HG02870 (cell line): ENCODE results near the gene TGM3.

Experiments used
- ATAC-seq: cut with Tn5 transposase; IDR thresholded peaks from one replicate; pipeline ENCODE4 v1.9.1; 2021; ENCODE audit warnings: mild to moderate bottlenecking, moderate library complexity; ENCODE audit not compliant: unreplicated experiment

Gene TGM3

DNA sequence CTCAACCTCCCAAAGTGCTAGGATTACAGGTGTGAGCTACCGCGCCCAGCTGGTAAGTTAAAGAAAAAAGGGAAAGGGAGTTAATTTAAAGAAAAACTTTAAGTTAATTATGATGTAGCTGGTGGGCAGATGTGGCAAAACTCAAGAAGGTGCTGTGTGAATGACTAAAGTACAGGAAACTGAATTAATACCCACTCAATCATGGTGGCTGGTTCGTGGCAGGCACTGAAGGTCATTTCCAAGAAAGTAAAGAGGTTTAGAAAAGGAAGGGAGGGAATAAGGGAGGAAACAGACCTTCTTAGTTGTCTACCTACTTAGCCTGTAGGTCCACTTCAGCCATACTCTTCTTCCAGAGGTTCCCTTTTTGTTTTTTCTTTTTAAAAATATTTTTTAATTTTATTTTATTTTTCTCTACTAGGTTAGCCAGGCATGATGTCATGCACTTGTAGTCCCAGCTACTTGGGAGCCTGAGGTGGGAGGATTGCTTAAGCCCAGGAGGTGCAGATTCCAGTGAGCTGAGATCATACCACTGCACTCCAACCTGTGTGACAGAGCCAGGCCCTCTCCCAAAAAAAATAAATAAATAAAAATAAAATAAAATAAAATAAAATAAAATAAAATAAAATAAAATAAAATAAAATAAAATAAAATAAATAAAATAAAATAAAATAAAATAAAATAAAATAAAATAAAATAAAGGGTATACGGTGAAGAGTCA lies 11.9 kb upstream of the TGM3 start:
- ATAC-seq = no peak

DNA sequence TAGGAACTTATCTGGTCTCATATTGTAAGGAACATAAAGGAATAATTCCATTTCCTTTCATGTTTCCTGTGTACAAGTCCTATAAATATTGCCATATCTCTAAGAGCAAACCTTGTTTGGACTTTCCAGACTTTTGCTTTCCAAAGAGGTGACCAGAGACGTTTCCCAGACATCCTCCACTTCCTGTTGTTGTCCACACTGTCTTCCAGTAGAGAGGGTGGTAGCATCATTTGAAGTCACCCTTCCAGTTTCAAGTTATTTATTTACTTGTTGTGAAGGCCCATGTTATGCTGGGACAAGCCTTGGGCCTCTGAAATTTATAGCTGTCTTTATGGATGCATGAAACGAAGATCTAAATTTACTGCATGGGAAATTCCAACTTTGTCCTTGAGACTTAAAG lies 10.6 kb upstream of the TGM3 start:
- ATAC-seq = no peak

DNA sequence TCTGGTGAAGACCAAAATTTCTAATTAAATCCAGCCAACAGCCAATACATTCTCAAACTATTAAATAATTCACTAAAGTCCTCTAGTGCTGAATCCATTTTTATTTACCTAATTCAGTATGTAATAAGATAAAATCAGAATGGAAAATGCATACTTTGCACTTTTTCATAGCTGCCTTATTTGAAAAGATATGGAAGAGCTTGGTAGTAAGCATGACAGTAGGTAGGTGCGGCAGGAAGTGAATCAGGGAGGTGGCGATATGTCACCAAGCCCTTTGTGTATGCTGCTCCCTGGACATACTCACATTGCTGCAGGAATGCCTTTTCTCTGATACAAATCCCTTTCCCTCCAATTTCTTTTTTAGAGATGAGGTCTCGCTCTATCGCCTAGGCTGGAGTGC lies 10.2 kb upstream of the TGM3 start:
- no peak for ATAC-seq

DNA sequence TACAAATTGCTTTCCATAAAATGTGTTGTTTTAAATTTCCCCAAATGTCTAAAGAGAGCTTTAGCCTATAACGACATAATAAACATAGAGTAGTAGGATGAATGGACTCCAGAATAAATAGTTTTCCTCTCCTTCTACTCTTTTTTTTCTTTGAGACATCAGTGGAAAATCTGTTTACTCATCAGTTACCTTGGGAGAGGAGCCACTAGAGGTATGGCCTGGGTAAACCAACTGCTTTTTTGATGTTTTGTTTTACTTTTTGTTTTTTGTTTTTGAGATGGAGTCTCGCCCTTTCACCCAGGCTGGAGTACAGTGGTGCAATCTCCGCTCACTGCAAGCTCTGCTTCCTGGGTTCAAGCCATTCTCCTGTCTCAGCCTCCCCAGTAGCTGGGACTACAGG lies 8.3 kb upstream of the TGM3 start:
- no peak for ATAC-seq

DNA sequence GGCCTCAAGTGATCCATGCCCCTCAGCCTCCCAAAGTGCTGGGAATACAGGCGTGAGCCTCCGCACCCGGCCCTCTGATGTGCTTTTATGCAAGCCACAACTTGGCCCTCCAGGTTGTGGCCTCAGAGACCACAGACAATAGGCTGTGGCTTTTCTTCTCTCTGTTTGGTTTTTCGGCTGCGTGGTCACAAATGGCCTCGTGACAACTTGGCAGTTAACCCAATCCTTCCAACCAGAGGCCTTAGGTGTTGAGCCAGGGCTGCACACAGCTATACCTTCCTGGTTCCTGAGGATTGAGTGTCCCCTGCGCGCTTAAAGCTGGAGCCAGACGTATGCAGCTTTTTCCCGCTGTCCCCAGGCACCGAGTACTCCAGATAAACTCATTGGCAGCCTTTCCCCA lies 6.3 kb upstream of the TGM3 start:
- peak; percentile 38 for ATAC-seq

DNA sequence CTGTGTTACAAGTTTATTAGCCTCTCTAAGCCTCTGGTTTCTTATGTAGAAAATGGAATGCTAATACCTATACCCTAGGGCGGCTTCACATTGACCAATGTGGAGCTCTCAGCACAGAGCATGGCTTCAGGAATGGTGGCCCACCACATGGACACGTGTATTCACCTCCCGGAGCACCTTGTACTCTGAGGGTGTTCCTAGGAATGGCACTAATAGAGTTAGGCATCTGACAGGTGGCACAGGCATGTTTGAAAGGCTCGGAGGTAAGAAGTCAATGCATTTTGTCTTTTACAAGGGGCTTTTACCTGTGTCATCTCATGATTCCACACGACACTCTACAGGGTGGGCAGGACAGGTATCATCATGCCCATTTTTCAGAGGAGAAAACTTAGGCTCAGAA lies 5.3 kb upstream of the TGM3 start:
- ATAC-seq = no peak

DNA sequence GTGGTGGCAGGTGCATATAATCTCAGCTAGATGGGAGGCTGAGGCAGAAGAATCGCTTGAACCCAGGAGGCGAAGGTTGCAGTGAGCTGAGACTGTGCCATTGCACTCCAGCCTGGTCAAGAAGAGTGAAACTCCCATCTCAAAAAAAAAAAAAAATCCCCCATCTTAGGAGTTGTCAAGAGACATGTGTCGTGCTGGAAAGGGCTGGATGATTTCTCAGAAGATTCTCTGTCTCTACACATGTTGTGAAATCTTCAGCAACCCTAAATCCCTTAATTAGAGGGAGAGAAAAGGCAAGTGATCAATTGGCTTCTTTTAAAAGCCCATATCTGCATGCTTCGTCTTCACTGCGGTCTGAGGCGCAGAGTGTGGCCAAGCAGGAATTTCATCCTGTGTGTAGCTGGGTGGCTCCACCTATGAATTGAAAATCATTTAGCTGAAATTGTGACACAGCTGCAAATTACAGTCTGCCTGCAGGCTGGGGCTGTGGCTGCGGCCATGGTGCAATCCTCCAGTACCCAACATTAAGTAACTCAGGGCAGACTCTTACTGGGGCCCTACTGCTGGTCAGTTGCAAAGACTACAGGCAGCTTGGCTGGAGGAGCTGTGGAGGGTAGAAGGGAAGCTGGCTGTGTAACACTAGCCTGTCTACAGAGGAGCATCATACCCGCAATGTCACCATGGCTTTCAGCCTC lies 3.2 kb upstream of the TGM3 start:
- ATAC-seq = no peak

DNA sequence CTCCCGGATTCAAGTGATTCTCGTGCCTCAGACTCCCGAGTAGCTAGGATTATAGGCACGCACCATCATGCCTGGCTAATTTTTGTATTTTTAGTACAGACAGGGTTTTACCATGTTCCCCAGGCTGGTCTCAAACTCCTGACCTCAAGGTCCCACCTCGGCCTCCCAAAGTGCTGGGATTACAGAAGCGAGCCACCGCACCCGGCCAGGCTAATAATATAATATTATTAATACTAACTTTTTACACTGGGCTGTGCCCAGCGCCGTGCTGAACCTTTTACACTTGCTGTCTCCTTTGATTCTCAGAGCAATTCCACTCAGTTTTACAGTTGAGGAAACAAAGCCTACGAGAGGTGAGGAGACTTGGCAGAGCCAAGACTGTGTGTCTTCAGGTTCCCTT lies 2.3 kb upstream of the TGM3 start:
- no peak for ATAC-seq

DNA sequence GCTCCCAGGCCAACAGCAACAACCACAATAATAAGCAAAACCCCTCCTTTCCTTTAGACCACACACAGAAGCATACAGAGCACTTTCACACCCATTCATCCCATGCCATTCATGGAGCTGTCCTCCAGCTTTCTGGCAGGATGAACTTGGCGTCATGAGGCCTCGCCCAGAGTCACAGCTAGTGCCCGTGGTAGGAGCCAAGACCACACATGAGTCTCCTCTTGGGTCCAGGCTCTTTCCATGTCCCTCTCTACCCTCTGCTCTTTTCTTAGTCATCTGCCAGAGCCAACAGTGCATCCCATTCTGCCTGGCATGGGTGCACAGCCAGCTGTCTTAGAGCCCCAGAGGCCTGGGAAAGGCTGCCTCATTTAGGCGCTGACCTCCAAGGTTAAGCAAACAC lies 1.8 kb upstream of the TGM3 start:
- ATAC-seq = no peak

DNA sequence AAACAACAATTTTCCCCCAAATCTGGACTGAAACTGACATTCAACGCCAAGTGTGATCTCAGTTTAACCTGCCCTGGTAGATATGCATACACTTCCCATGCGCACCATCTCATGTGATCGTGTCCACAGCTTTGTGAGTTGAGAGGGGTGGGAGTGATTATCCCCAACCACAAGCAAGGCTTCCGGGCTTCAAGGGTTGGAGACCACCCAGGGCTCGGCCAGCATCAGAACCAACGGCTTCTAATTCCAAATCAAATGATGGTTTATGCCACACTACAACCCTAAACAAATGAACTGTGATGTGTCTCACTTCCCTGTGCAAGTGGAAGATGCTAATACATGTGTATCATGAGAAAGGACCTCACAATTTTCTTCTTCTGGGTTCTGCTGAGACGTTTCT lies 515 bp upstream of the TGM3 start:
- ATAC-seq = no peak

DNA sequence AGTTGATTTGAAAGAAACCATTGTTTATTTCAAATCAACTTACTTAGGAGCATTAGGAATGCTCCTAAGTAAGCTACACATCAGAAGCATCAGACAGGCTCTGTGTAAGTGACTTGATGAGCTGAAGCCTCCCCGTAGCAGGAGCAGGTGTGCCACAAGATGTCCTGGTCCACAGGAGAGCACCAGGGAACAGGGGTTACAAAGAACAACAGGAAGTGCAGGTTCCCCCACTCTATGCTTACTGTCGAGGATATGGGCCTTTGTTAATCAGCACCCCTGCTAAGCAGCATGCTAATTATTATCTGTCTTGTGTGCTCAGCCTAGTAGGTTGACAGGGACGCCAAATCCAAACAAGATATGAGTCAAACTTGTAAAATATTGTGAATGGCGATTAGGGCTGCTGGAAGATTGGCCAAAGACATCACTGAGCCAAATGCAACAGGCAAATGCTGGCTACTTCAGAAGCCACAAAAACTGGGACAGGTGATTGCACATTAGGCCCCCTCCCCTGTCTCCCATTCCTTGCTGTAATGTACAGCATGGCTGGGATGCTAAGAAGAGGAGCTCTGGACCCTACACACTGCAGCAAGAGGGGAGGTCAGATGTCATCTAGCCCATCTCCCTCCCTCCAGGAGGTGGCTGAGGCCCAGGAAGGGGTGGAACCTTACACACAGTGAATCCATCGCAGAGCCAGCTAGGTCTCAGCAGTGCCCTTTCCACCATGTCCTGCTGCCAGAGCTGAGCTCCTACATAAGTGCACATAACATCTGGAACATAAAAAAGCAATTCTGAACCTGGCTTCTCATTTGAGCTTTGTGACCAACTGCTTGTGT lies 939 bp downstream of the TGM3 start:
- no peak for ATAC-seq

DNA sequence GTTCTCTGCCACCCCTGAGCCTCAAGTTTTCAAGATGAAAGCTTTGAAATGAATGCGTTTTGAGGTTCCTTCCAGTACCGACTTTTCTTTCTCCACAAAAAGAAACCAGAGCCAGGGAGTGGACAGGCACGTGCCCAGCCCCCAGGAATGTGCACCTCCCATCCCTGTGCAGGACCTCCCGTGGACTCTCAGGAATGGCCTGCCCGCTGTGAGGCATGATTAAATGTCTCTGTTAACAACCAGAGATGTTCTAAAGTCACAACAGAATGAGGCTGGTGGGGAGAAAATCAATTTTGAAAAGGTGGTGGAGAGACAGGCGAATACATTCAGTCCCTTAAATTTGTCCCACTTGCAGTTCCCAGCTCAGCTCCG lies 1.5 kb downstream of the TGM3 start:
- no peak for ATAC-seq

DNA sequence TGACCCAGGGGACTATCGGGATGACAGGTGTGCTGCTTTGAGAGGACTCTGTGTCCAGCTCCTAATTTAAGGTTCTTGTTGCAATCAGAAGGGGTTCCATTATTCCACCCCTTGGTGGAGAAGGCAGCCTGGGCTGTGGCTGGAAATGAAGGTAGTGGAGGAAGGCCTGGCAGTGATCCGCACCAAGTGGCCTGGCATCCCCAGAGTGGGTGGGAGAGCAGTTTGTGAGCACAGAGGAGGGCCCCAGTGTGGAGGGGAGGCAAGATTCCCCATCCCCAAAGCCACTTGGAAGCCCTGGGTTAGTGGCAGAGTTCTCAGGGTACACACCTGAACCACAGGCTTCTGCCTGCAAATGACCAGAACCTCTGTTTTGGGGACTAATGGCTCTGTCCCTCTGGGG lies 2.3 kb downstream of the TGM3 start:
- no peak for ATAC-seq

DNA sequence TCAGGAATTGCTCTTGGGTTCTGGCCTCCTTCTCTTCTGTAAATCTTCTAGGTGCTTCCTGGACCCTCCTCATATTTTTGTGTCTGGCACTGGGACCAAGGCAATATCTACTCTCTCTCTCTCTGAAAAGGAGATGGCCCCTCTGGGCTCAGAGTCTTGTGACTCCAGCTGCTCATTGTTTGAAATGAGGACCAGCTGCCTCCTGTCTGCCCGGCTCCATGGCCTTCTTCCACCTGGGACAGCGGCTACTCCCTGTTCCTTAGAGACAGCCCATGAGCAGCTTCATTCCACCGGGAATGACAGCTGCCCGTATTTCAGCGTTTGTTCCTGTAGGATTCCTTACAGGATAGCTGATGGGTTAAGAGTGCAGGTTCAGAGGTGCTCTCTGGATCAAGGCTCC lies 2.9 kb downstream of the TGM3 start:
- ATAC-seq = no peak

DNA sequence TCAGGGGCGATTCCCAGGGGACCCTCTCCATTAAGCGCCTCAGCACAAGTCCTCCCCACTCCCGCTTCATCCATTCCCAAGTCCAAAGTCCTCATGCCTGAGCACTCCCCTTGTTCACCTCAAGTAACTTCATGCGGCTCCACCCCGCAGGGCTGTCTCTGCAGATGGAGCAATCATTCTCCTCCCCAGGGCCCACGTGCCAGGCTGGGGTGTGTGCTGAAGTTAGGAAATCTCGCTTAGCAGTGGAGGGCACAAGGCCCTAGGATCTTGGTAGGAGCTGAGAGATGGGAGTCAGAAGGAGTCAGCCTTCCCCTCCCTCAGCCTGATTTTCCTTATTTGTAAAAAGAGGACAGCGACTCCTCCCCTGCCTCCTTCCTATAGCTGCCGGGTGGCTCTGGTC lies 3.5 kb downstream of the TGM3 start:
- no peak for ATAC-seq

DNA sequence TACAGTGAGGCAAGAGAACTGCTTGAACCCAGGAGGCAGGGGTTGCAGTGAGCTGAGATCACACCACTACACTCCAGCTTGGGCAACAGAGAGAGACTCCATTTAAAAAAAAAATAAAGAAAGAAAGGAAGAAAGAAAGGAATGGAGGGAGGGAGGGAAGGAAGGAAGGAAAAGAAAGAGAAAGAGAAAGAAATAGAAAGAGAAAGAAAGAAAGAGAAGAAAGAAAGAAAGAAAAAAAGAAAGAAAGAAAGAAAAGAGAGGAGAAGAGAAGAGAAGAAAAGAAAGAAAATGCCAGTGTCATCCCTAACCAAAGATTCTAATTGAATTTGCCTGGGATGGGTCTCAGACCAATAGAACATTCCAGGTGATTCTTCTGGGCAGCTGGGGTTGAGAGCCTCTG lies 4.2 kb downstream of the TGM3 start:
- ATAC-seq = no peak

DNA sequence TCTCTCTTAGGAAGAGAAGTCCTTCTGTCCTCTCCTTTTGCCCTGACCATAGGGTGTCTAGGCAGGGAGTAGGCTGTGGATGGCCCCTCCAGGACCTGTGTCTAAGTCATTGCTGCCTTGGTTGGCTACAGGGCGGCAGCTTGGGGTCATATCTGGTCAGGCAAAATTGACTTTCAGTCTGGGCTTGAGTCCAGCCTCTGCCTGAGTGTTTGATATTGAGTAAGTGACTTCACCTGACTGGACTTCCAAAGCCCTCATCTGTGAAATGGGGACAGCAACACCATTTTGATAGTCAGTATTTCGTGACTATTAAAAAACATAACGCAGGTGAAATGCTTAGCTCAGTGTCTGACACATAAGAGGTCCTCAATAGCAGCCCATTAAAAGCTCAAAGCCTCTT lies 4.6 kb downstream of the TGM3 start:
- no peak for ATAC-seq

DNA sequence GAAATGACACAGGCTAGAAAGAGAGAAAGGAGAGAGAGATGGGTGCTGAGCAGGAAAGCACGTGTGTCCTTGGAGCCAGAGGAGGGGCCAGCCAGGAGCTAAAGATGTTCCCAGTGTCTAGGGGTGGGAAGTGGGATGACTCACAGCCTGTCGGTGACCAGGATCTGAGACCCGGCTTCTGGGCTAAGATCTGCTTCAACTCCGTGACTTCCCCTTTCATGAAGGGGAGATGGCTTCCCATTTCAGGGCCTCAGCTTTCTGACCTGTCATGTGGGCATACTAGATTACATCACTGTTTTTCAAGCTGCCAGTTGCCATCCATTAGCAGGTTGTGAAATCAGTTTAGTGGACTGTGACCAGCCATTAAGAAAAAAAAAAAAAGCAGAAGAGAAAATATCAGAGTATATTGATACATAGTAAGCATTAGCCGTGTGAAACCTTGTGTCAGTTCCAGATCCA lies 5.4 kb downstream of the TGM3 start:
- peak; percentile 90 for ATAC-seq

DNA sequence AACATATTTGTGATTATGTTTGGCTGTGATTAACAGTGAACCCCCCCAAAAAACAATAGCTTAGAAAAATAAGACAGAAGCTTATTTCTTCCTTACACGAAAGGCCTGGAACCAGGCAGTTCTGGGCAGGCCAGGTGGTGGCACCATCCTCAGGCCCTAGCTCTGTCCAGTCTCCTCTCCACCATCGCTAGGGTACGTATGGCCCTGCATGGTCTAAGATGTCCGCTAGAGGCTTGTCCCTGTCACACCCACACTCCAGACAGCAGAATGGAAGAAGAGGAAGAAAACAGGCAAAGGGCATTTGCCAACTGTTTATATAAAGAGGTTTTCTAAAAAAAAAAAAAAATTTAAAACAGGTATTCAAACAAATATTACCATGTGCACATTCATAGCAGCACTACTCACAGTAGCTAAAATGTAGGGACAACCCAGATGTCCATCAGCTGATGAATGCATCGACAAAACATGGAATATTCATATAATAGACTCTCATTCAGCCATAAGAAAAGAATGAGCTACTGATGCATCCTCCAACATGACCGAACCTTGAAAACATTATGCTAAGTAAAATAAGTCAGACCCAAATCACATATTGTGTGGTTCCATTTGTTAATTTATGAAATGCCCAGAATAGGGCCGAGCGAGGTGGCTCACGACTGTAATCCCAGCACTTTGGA lies 6.7 kb downstream of the TGM3 start:
- no peak for ATAC-seq

DNA sequence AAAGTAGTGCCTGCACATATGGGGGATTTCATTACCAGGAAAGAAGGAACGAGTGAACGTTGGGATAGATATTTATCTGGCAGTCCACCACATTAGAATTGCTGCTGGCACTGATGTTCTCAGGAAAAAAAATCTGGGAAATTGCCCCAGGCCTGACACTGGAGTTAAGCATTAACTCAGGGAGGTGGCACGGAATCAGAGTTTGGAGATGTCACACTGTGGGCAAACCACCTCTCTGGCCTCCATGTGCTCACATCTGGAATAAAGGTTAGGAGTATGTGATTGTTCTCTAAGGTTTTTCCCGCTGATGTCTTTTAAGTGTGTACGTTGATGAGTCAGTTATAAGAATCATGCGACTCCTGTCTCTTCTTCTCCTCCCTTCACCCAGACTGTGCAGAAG lies 7.9 kb downstream of the TGM3 start:
- no peak for ATAC-seq

DNA sequence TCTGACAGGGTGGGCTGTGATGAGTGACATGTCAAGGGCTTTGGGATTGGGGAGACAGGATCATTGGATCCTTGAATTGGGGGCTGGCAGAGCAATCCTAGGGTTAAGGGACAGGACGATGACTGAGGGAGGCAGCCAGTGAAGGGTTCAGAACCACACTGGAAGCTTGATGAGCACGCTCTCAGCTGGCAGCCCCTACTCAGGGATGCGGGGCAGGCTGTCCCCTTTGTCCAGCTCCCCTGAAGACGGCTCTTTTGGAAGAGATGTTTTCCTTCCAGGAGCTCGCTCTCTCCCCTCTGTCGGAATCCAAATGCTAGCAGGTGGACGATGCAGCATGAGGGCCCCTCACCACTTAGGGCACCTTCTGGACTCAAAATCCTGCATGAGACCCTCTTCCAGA lies 8.4 kb downstream of the TGM3 start:
- no peak for ATAC-seq
